ENCODE measurements around the gene NFIX. TPM values are rescaled to one million over a fixed set of nuclear protein-coding genes. Genes with fewer than 3 reads are reported as not detected.

The NFIX gene
- total RNA-seq, 1 donor from 2014 or later: 5.8 TPM

- DNase-seq (ENCODE audit: low read depth) (no peak), FAIRE-seq (no peak)
- Histone ChIP-seq H3K4me3 (ENCODE audit: low read depth, low read length) (no peak overlapping the region), H3K36me3 (ENCODE audit: control insufficient read depth, insufficient read depth, low read length) (no peaks in the 10 kb centered on the region), H3K27me3 (ENCODE audit: control insufficient read depth, insufficient read depth, low read length) (no peaks in the 10 kb centered on the region)
- TF ChIP-seq, protein P1, sequence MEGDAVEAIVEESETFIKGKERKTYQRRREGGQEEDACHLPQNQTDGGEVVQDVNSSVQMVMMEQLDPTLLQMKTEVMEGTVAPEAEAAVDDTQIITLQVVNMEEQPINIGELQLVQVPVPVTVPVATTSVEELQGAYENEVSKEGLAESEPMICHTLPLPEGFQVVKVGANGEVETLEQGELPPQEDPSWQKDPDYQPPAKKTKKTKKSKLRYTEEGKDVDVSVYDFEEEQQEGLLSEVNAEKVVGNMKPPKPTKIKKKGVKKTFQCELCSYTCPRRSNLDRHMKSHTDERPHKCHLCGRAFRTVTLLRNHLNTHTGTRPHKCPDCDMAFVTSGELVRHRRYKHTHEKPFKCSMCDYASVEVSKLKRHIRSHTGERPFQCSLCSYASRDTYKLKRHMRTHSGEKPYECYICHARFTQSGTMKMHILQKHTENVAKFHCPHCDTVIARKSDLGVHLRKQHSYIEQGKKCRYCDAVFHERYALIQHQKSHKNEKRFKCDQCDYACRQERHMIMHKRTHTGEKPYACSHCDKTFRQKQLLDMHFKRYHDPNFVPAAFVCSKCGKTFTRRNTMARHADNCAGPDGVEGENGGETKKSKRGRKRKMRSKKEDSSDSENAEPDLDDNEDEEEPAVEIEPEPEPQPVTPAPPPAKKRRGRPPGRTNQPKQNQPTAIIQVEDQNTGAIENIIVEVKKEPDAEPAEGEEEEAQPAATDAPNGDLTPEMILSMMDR (IDR thresholded peaks at IDR 0.05; ENCODE audit: insufficient read depth, low read length, severe bottlenecking): no peak
Observed at GRCh38 chr19:13057147-13057572, 61.9 kb downstream of the NFIX start.

GRCh38 chr19:13057744-13058143 is 62.5 kb downstream of the NFIX start:
- DNase-seq (ENCODE audit: low read depth): no peak
- H3K4me3 ChIP-seq (ENCODE audit: low read depth, low read length): no peak overlapping the region
- no peak for FAIRE-seq
- H3K27me3 ChIP-seq (ENCODE audit: control insufficient read depth, insufficient read depth, low read length): no peaks in the 10 kb centered on the region
- TF ChIP-seq, protein P1 (IDR thresholded peaks at IDR 0.05; ENCODE audit: insufficient read depth, low read length, severe bottlenecking): no peak
- no peaks in the 10 kb centered on the region for H3K36me3 ChIP-seq (ENCODE audit: control insufficient read depth, insufficient read depth, low read length)

- FAIRE-seq: peak; percentile 58
- no peaks in the 10 kb centered on the region for H3K27me3 ChIP-seq (ENCODE audit: control insufficient read depth, insufficient read depth, low read length)
- H3K4me3 ChIP-seq (ENCODE audit: low read depth, low read length): no peak overlapping the region
- H3K36me3 ChIP-seq (ENCODE audit: control insufficient read depth, insufficient read depth, low read length): no peaks in the 10 kb centered on the region
- no peak for DNase-seq (ENCODE audit: low read depth)
- TF ChIP-seq, protein P1 (IDR thresholded peaks at IDR 0.05; ENCODE audit: insufficient read depth, low read length, severe bottlenecking): no peak
Observed at GRCh38 chr19:13058951-13059660, 63.8 kb downstream of the NFIX start.

- Histone ChIP-seq H3K27me3 (ENCODE audit: control insufficient read depth, insufficient read depth, low read length) (no peaks in the 10 kb centered on the region), H3K36me3 (ENCODE audit: control insufficient read depth, insufficient read depth, low read length) (no peaks in the 10 kb centered on the region), H3K4me3 (ENCODE audit: low read depth, low read length) (no peak overlapping the region)
- TF ChIP-seq, protein P1 (IDR thresholded peaks at IDR 0.05; ENCODE audit: insufficient read depth, low read length, severe bottlenecking): no peak
- DNase-seq (ENCODE audit: low read depth): no peak
- no peak for FAIRE-seq
Observed at GRCh38 chr19:13060233-13060963, 65.1 kb downstream of the NFIX start.

DNA sequence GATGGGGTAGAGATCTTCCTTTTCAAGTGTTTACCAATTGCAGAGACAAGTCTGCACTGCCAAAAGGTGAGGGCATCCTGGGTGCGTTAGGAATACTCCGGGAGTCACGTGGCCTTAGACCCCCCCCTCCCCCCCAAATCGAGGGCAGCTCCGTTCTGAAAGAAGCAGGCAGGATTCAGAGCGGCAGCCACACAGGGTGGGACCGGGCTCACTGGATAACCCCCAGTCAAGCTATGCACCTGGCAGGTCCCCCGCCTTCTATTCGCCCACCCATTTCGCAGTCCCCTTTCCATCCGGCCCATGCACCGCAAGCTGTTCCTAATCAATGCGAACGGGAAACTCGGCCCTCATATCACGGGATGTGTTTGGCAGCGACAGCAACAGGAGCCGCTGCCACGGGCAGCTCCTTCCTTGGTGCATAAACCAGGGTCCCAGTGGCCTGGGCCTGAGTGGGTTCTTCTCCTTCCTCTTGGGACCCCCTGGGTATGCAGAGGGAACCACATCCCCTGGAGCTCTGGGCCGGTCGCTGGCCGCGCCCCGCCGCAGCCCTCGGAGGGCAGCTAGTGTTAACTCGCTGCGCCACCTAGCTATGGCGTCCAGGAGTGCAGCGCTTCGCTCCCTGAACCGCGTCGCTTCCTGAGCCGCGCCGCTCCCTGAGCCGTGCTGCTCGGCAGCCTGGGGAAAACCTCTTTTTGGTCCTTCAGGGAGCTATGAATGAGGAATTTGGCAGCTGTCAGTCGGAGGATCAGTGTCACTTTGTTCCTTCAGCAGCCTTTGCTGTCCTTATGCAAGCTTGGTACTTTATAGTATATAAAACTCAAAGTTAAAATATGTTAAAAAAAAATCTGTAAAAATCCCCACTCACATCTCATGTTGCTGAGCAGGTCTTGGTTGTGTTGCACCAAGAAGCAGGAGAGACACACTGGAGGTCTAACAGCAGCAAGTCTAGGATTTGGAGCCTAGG is 66.0 kb downstream of the NFIX start:
- Histone ChIP-seq H3K27me3 (ENCODE audit: control insufficient read depth, insufficient read depth, low read length) (no peaks in the 10 kb centered on the region), H3K36me3 (ENCODE audit: control insufficient read depth, insufficient read depth, low read length) (no peaks in the 10 kb centered on the region), H3K4me3 (ENCODE audit: low read depth, low read length) (peak overlapping the region; percentile 38)
- TF ChIP-seq, protein P1 (IDR thresholded peaks at IDR 0.05; ENCODE audit: insufficient read depth, low read length, severe bottlenecking): peak; percentile 99
- FAIRE-seq (no peak), DNase-seq (ENCODE audit: low read depth) (peak; percentile 52)

Measured in bronchial epithelial cell (primary cell).